ENCODE measurements around the gene FAM222A.

DNA sequence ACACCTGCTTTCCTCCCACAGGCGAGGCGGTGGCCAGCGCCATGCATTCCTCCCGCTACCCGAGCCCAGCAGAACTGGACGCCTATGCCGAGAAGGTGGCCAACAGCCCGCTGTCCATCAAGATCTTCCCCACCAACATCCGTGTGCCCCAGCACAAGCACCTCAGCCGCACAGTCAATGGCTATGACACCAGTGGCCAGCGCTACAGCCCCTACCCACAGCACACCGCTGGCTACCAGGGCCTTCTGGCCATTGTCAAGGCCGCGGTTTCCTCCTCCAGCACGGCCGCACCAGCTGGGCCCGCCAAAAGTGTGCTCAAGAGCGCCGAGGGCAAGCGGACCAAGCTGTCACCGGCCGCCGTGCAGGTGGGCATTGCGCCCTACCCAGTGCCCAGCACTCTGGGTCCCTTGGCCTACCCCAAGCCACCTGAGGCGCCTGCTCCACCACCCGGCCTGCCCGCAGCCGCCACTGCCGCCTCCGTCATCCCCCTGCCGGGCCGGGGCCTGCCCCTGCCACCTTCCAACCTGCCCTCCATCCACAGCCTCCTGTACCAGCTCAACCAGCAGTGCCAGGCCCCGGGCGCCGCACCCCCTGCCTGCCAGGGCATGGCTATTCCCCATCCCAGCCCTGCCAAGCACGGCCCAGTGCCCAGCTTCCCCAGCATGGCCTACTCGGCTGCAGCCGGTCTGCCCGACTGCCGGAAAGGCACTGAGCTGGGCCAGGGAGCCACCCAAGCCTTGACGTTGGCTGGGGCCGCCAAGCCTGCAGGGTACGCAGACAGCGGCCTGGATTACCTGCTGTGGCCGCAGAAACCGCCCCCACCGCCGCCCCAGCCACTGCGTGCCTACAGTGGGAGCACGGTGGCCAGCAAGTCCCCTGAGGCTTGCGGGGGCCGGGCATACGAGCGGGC is 54.6 kb downstream of the FAM222A start:
- TF ChIP-seq POLR2A (IDR thresholded peaks at IDR 0.05; ENCODE audit: low read length) (no peak), GATA1 (IDR thresholded peaks at IDR 0.05; ENCODE audit: low read depth, low read length) (no peak)

Measured in erythroblast (primary cell).